ENCODE results near the gene GALNT8. TPM values are rescaled to one million over a fixed set of nuclear protein-coding genes. Genes with fewer than 3 reads are reported as not detected.

The GALNT8 gene
- polyA plus RNA-seq, 3 donors: 0.04 TPM; not detected in 2

- H4K20me1 ChIP-seq (ENCODE audit: insufficient read depth, low read length): no peaks in the 10 kb centered on the region
- H3K4me2 ChIP-seq (replicated peaks; ENCODE audit: extremely low read depth, low read length, poor library complexity, severe bottlenecking): no peak overlapping the region
- no peaks in the 10 kb centered on the region for H3K79me2 ChIP-seq (ENCODE audit: insufficient read depth, low read length)
- no peak overlapping the region for H2AFZ ChIP-seq (ENCODE audit: insufficient read depth, low read depth, low read length, poor library complexity, severe bottlenecking)
- Mint-ChIP-seq H3K36me3 (no peaks in the 10 kb centered on the region), H3K27me3 (ENCODE audit: low read depth in 3 of 3) (peaks cover 10 to 11% (median 10%) of the 10 kb centered on the region in 3 donors), H3K4me1 (peaks cover 23% of the 10 kb centered on the region), H3K27ac (peak overlapping the region in 1 of 7 donors; percentile 35), H3K4me3 (no peak overlapping the region), H3K9me3 (peaks cover 0 to 2% (median 0%) of the 10 kb centered on the region in 7 donors)
- TF ChIP-seq CTCF (IDR thresholded peaks at IDR 0.05): no peak
- H3K9me3 ChIP-seq (replicated peaks in 1 of 2; ENCODE audit: control insufficient read depth in 1 of 2, insufficient read depth in 1 of 2, low read length in 2 of 2): no peaks in the 10 kb centered on the region
- no peaks in the 10 kb centered on the region for H3K36me3 ChIP-seq (replicated peaks in 1 of 2; ENCODE audit: control insufficient read depth in 1 of 2, insufficient read depth in 2 of 2, low read length in 2 of 2)
- 100% methylated on average over 5 of the region's 8 CpGs for WGBS (ENCODE audit: insufficient coverage)
- no peak overlapping the region for H3K27ac ChIP-seq (ENCODE audit: low read depth in 1 of 2, low read length in 2 of 2)
- H3K4me1 ChIP-seq (ENCODE audit: control insufficient read depth in 1 of 2, insufficient read depth in 2 of 2, low read length in 2 of 2): peaks cover 7 to 8% of the 10 kb centered on the region in 2 donors
- no peak overlapping the region for H3K9ac ChIP-seq (ENCODE audit: insufficient read depth, low read length, poor library complexity, severe bottlenecking)
- intact Hi-C loops (cut with micrococcal nuclease): no loop called here
- no peak overlapping the region for H3K4me3 ChIP-seq (replicated peaks in 1 of 3; ENCODE audit: low read depth in 2 of 3, low read length in 3 of 3)
- DNase-seq: no peak
- peaks cover 0 to under 1% of the 10 kb centered on the region in 2 donors for H3K27me3 ChIP-seq (ENCODE audit: control insufficient read depth in 2 of 2, insufficient read depth in 2 of 2, low read length in 2 of 2)
Measured at GRCh38 chr12:4816744-4817525, 96.7 kb downstream of the GALNT8 start.

- peaks cover 23% of the 10 kb centered on the region for H3K4me1 Mint-ChIP-seq
- Histone ChIP-seq H3K79me2 (ENCODE audit: insufficient read depth, low read length) (no peaks in the 10 kb centered on the region), H3K9ac (ENCODE audit: insufficient read depth, low read length, poor library complexity, severe bottlenecking) (no peak overlapping the region), H3K4me3 (replicated peaks in 1 of 3; ENCODE audit: low read depth in 2 of 3, low read length in 3 of 3) (no peak overlapping the region), H4K20me1 (ENCODE audit: insufficient read depth, low read length) (no peaks in the 10 kb centered on the region), H3K4me2 (replicated peaks; ENCODE audit: extremely low read depth, low read length, poor library complexity, severe bottlenecking) (no peak overlapping the region), H3K27me3 (ENCODE audit: control insufficient read depth in 2 of 2, insufficient read depth in 2 of 2, low read length in 2 of 2) (no peaks in the 10 kb centered on the region), H3K36me3 (replicated peaks in 1 of 2; ENCODE audit: control insufficient read depth in 1 of 2, insufficient read depth in 2 of 2, low read length in 2 of 2) (no peaks in the 10 kb centered on the region), H3K9me3 (replicated peaks in 1 of 2; ENCODE audit: control insufficient read depth in 1 of 2, insufficient read depth in 1 of 2, low read length in 2 of 2) (no peaks in the 10 kb centered on the region), H3K4me1 (ENCODE audit: control insufficient read depth in 1 of 2, insufficient read depth in 2 of 2, low read length in 2 of 2) (peaks cover 7 to 8% of the 10 kb centered on the region in 2 donors), H3K27ac (ENCODE audit: low read depth in 1 of 2, low read length in 2 of 2) (no peak overlapping the region), H2AFZ (ENCODE audit: insufficient read depth, low read depth, low read length, poor library complexity, severe bottlenecking) (no peak overlapping the region)
- intact Hi-C loops (cut with micrococcal nuclease): no loop called here
- no peak for TF ChIP-seq CTCF (IDR thresholded peaks at IDR 0.05)
- peaks cover 6 to 10% (median 8%) of the 10 kb centered on the region in 3 donors for H3K27me3 Mint-ChIP-seq (ENCODE audit: low read depth in 3 of 3)
- no peak for DNase-seq
- H3K27ac Mint-ChIP-seq: peak overlapping the region in 1 of 7 donors; percentile 11
- H3K9me3 Mint-ChIP-seq: peaks cover 0 to 2% (median 0%) of the 10 kb centered on the region in 7 donors
- no peak overlapping the region for H3K4me3 Mint-ChIP-seq
- WGBS (ENCODE audit: insufficient coverage): 46% methylated on average over 8 of the region's 8 CpGs
- H3K36me3 Mint-ChIP-seq: no peaks in the 10 kb centered on the region
Measured at GRCh38 chr12:4817880-4818279, 97.7 kb downstream of the GALNT8 start.
